Neural cell (in vitro differentiated cells): ENCODE measurements around the gene HOMER2.
"Not testable (repeated sequence)": the region's sequence is repeated elsewhere in the genome, so short reads cannot be mapped to it uniquely, and the experiment has no call there.

Experiments used
- CTCF ChIP-seq: fragments of 450-650 bp; IDR thresholded peaks from 2 replicates; pipeline ENCODE4 v1.5.1; 2014; ENCODE audit warnings: antibody characterized with exemption, mild to moderate bottlenecking, moderate library complexity; ENCODE audit not compliant: poor library complexity, severe bottlenecking
- EP300 ChIP-seq: fragments of 450-650 bp; conservative IDR thresholded peaks from 2 replicates; pipeline ENCODE4 v1.6.1; 2014; ENCODE audit warnings: antibody characterized with exemption, mild to moderate bottlenecking, moderate library complexity; ENCODE audit not compliant: poor library complexity, severe bottlenecking
- EZH2 ChIP-seq: fragments of 200-600, 300-800 bp; shearing (Covaris generic), sonication (generic); IDR thresholded peaks from 2 replicates; pipeline ENCODE4 v1.6.1; 2014; ENCODE audit warnings: antibody characterized with exemption, low read length, borderline replicate concordance, mild to moderate bottlenecking; ENCODE audit not compliant: insufficient read depth, poor library complexity, severe bottlenecking
- MXI1 ChIP-seq: fragments of 450-650 bp; conservative IDR thresholded peaks from 2 replicates; pipeline ENCODE4 v1.6.1; 2014; ENCODE audit warnings: antibody characterized with exemption, mild to moderate bottlenecking; ENCODE audit not compliant: poor library complexity, severe bottlenecking
- POLR2AphosphoS5 ChIP-seq: IDR thresholded peaks from 2 replicates; pipeline ENCODE4 v1.6.1; 2012
- RAD21 ChIP-seq: fragments of 450-650 bp; conservative IDR thresholded peaks from 2 replicates; pipeline ENCODE4 v1.6.1; 2014; ENCODE audit warnings: antibody characterized with exemption, mild to moderate bottlenecking, moderate library complexity
- REST ChIP-seq: IDR thresholded peaks from 2 replicates; pipeline ENCODE4 v1.6.1; 2012; ENCODE audit warnings: borderline replicate concordance
- SMC3 ChIP-seq: fragments of 450-650 bp; conservative IDR thresholded peaks from 2 replicates; pipeline ENCODE4 v1.6.1; 2014; ENCODE audit warnings: antibody characterized with exemption, mild to moderate bottlenecking, moderate library complexity; ENCODE audit not compliant: poor library complexity
- TAF1 ChIP-seq: IDR thresholded peaks from 2 replicates; pipeline ENCODE4 v1.6.1; 2012; ENCODE audit warnings: low read depth

GRCh38 chr15:82821851-82822250 lies 130.7 kb downstream of the HOMER2 start:
- not testable (repeated sequence) for TF ChIP-seq CTCF, RAD21, REST, EP300, SMC3, EZH2, POLR2AphosphoS5, MXI1, TAF1
